CD4-positive, alpha-beta T cell treated with Interleukin-21 for 1 hour (primary cell): Measurements from ENCODE around the gene RRN3.
A peak's percentile ranks its signal among the peaks of the same experiment; 100 is the strongest.
"Not testable (repeated sequence)": the region's sequence is repeated elsewhere in the genome, so short reads cannot be mapped to it uniquely, and the experiment has no call there.

Experiments
- DNase-seq: peaks from one replicate; pipeline ENCODE4 v3.0.0-alpha.2; 2020

RRN3 gene

GRCh38 chr16:15027051-15027450 is 67.0 kb downstream of the RRN3 start:
- not testable (repeated sequence) for DNase-seq

- not testable (repeated sequence) for DNase-seq
Observed at GRCh38 chr16:15025234-15025951, 68.7 kb downstream of the RRN3 start.

DNA sequence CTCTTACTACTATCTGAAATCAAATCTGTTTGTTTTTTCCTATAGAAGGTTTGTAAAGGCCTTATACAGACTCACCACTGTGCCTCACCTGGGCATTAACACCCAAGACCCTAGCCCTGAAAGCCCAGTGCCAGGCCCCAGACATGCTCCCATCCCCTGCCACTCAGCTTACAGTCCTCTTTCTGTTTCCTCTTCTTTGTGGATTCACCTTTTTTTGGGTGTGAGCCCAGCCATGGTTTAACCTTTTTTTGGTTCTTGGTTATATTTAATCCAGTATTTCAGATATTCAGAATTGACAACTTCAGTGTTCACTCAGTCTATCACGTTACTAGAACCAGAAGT is 69.2 kb downstream of the RRN3 start:
- not testable (repeated sequence) for DNase-seq

DNA sequence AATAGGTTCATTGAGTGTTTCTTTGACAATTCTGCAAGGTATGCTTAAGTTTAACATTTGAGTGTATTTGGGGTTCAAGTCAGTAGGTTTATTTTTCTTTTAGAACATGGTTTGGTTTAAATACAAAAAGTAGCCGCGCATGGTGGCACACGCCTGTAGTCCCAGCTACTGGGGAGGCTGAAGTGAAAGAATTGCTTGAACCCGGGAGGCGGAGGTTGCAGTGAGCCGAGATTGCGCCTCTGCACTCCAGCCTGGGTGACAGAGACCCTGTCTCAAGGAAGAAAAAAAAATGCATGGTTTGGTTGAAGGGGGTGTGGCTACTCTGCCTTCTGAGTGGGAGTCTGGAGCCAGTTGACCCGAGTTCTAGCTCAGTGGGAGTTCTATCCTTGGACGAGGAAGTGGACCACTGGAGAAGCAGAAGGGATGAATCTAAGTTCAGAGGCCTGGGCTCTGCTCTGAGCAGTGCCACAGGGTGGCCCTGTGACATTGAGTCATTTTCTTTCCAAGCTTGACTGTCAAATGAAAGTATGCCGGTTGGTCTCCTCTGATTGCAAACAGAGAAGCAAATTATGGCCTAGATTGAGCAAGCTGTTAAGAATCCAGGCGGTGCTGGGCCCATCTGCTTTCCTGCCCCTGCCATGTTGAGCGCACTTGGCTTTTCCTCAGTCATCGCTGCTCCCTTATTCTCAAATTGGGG is 70.5 kb downstream of the RRN3 start:
- DNase-seq, result not testable (repeated sequence)

- DNase-seq, result peak; percentile 80
Observed at GRCh38 chr16:15022194-15022593, 71.9 kb downstream of the RRN3 start.

DNA sequence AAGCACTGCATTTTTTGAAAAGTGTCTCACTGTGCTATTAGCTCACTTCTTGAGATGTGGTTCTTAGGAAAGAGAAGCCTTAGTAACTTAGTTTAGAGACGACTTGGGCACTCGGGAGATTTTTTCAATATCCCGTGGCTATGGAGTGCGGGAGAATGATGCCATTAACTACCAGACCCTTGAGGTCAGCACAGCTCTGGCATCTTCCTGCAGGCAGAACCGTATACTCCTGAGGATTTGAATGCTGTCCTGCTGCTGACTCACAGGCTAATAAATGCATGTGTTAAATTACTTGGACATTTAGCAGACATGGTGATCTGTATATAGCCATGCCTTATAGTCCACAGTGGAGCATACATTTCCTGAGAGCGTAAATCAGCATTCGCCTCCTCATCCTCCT is 72.6 kb downstream of the RRN3 start:
- DNase-seq, result not testable (repeated sequence)

- not testable (repeated sequence) for DNase-seq
Observed at GRCh38 chr16:15016951-15017580, 77.0 kb downstream of the RRN3 start.

DNA sequence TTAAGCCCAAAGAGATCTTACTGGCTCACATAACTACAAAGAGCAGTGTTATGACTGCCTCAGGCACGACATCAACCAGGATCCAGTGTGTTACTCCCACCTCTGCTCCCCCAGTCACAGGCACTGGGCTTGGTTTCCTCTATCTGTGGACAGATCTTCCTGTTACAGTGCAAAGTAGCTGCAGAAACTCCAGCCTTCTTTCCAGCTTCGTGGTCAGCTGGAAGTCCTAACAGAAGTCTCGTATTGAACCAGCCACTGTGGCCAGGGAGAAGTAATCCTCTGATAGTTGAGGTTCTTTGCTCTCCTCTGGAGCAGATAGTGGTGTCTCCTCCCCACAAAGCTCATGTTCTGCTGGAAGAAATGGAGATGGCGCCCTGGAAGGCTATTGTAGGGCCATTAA is 77.7 kb downstream of the RRN3 start:
- not testable (repeated sequence) for DNase-seq

DNA sequence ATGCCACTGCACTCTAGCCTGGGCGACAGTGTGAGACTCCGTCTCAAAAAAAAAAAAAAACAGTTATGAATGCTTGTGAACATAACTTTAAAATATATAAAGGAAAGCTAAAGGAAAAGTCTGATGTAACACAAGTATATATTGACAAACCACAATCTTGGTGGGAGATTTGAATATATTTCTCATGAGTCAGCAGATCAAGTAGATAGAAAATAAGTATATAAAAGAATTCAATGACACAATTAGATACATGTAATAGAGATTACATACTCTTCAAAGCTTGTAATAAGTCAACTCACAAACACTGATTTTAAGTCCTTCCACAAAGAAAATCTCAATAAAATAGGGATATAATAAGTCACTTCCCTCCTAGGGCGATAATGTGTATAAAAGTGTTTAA is 78.4 kb downstream of the RRN3 start:
- DNase-seq, result not testable (repeated sequence)

DNA sequence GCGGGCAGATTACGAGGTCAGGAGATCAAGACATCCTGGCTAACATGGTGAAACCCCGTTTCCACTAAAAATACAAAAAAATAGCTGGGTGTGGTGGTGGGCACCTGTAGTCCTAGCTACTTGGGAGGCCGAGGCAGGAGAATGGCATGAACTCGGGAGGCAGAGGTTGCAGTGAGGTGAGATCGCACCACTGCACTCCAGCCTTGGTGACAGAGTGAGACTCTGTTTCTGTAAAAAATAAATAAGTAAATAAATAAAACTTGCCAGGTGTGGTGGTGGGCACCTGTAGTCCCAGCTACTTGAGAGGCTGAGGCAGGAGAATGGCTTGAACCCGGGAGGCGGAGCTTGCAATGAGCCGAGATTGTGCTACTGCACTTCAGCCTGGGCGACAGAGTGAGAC is 81.1 kb downstream of the RRN3 start:
- DNase-seq, result not testable (repeated sequence)
